ENCODE results near the gene PPP1R15B.

- TF ChIP-seq MAFK (IDR thresholded peaks at IDR 0.05; ENCODE audit: partially characterized antibody) (no peak), JUNB (IDR thresholded peaks at IDR 0.05) (no peak), MYC (IDR thresholded peaks at IDR 0.05; ENCODE audit: borderline replicate concordance, low read length) (no peak), CTCF (IDR thresholded peaks at IDR 0.05) (no peak), RCOR1 (IDR thresholded peaks at IDR 0.05; ENCODE audit: low read depth, low read length) (no peak)
Observed at GRCh38 chr1:204382714-204383083, 28.9 kb downstream of the PPP1R15B start.

Measured in A549 (cell line).